ENCODE results near the gene VPREB3. TPM values are rescaled to one million over a fixed set of nuclear protein-coding genes. Genes with fewer than 3 reads are reported as not detected.

VPREB3 gene
- polyA plus RNA-seq, 1 donor (not counting 4 experiments of a cell fraction or from before 2014, with no cell fraction given), result not detected

GRCh38 chr22:23712256-23712655 lies 42.0 kb downstream of the VPREB3 start:
- TF ChIP-seq EZH2 (IDR thresholded peaks at IDR 0.05; ENCODE audit: low read length) (no peak), CTCF (optimal IDR thresholded peaks at IDR 0.05 in 1 of 3, IDR thresholded peaks at IDR 0.05 in 1 of 3, conservative IDR thresholded peaks at IDR 0.05 in 1 of 3; ENCODE audit: extremely low read depth in 1 of 3, insufficient read depth in 2 of 3, low read length in 3 of 3) (no peak)
- no peak overlapping the region for H2AFZ ChIP-seq (ENCODE audit: control insufficient read depth, low read length)
- dilution Hi-C loops (cut with MboI; ENCODE audit: extremely low pct_ligation_motif_present, low sequenced_read_pairs), result no loop called here
- no peaks in the 10 kb centered on the region for H3K9me3 ChIP-seq (ENCODE audit: control insufficient read depth, low read depth, low read length)
- no peaks in the 10 kb centered on the region for H3K9me1 ChIP-seq (ENCODE audit: control insufficient read depth, extremely low read depth, insufficient read depth, low read length)
- H3K4me2 ChIP-seq (ENCODE audit: control insufficient read depth, extremely low read depth, insufficient read depth, low read depth, low read length), result no peak overlapping the region
- no peaks in the 10 kb centered on the region for H4K20me1 ChIP-seq (ENCODE audit: control insufficient read depth, extremely low read depth, insufficient read depth, low read length)
- no peaks in the 10 kb centered on the region for H3K4me1 ChIP-seq (ENCODE audit: control insufficient read depth, extremely low read depth, insufficient read depth, low read length)
- no peak overlapping the region for H3K9ac ChIP-seq (ENCODE audit: control insufficient read depth, extremely low read depth, insufficient read depth, low read length)
- H3K27me3 ChIP-seq (ENCODE audit: control insufficient read depth, extremely low read depth, insufficient read depth, low read length), result no peaks in the 10 kb centered on the region
- FAIRE-seq (no peak), DNase-seq (ENCODE audit: low read depth, low spot score) (no peak)
- peaks cover 9% of the 10 kb centered on the region for H3K79me2 ChIP-seq (ENCODE audit: control insufficient read depth, insufficient read depth, low read length)
- H3K4me3 ChIP-seq (ENCODE audit: control insufficient read depth in 2 of 3, extremely low read depth in 1 of 3, insufficient read depth in 2 of 3, low read depth in 1 of 3, low read length in 3 of 3), result no peak overlapping the region
- H3K27ac ChIP-seq (ENCODE audit: control insufficient read depth, insufficient read depth, low read length), result no peak overlapping the region
- peaks cover 19 to 24% of the 10 kb centered on the region in 2 experiments for H3K36me3 ChIP-seq (ENCODE audit: control insufficient read depth in 2 of 2, extremely low read depth in 1 of 2, insufficient read depth in 2 of 2, low read length in 2 of 2)

- no peaks in the 10 kb centered on the region for H3K9me1 ChIP-seq (ENCODE audit: control insufficient read depth, extremely low read depth, insufficient read depth, low read length)
- DNase-seq (ENCODE audit: low read depth, low spot score) (no peak), FAIRE-seq (no peak)
- peaks cover 35 to 42% of the 10 kb centered on the region in 2 experiments for H3K36me3 ChIP-seq (ENCODE audit: control insufficient read depth in 2 of 2, extremely low read depth in 1 of 2, insufficient read depth in 2 of 2, low read length in 2 of 2)
- no peak overlapping the region for H3K9ac ChIP-seq (ENCODE audit: control insufficient read depth, extremely low read depth, insufficient read depth, low read length)
- no peak overlapping the region for H2AFZ ChIP-seq (ENCODE audit: control insufficient read depth, low read length)
- H3K79me2 ChIP-seq (ENCODE audit: control insufficient read depth, insufficient read depth, low read length), result peaks cover 3% of the 10 kb centered on the region
- no peak overlapping the region for H3K4me2 ChIP-seq (ENCODE audit: control insufficient read depth, extremely low read depth, insufficient read depth, low read depth, low read length)
- H3K27ac ChIP-seq (ENCODE audit: control insufficient read depth, insufficient read depth, low read length), result no peak overlapping the region
- TF ChIP-seq EZH2 (IDR thresholded peaks at IDR 0.05; ENCODE audit: low read length) (no peak), CTCF (optimal IDR thresholded peaks at IDR 0.05 in 1 of 3, IDR thresholded peaks at IDR 0.05 in 1 of 3, conservative IDR thresholded peaks at IDR 0.05 in 1 of 3; ENCODE audit: extremely low read depth in 1 of 3, insufficient read depth in 2 of 3, low read length in 3 of 3) (no peak)
- H3K4me1 ChIP-seq (ENCODE audit: control insufficient read depth, extremely low read depth, insufficient read depth, low read length), result no peaks in the 10 kb centered on the region
- dilution Hi-C loops (cut with MboI; ENCODE audit: extremely low pct_ligation_motif_present, low sequenced_read_pairs), result no loop called here
- no peak overlapping the region for H3K4me3 ChIP-seq (ENCODE audit: control insufficient read depth in 2 of 3, extremely low read depth in 1 of 3, insufficient read depth in 2 of 3, low read depth in 1 of 3, low read length in 3 of 3)
- H3K27me3 ChIP-seq (ENCODE audit: control insufficient read depth, extremely low read depth, insufficient read depth, low read length), result no peaks in the 10 kb centered on the region
- no peaks in the 10 kb centered on the region for H4K20me1 ChIP-seq (ENCODE audit: control insufficient read depth, extremely low read depth, insufficient read depth, low read length)
- no peaks in the 10 kb centered on the region for H3K9me3 ChIP-seq (ENCODE audit: control insufficient read depth, low read depth, low read length)
These were observed 45.1 kb downstream of the VPREB3 start for GRCh38 chr22:23709107-23709506.
